ENCODE measurements around the gene FOXN3. TPM values are rescaled to one million over a fixed set of nuclear protein-coding genes. Genes with fewer than 3 reads are reported as not detected.

Gene FOXN3
- polyA plus RNA-seq, 1 donor from 2014 or later = 10.3 TPM

- Histone ChIP-seq H3K27ac (ENCODE audit: low read length) (no peak overlapping the region), H4K20me1 (ENCODE audit: insufficient read depth) (no peaks in the 10 kb centered on the region)
- TF ChIP-seq CTCF (IDR thresholded peaks at IDR 0.05; ENCODE audit: poor library complexity, severe bottlenecking) (no peak), RAD21 (conservative IDR thresholded peaks at IDR 0.05) (no peak), SMC3 (conservative IDR thresholded peaks at IDR 0.05; ENCODE audit: poor library complexity) (no peak), TAF1 (IDR thresholded peaks at IDR 0.05; ENCODE audit: low read depth) (no peak), POLR2AphosphoS5 (IDR thresholded peaks at IDR 0.05) (no peak)
These were observed 191.4 kb downstream of the FOXN3 start for GRCh38 chr14:89225607-89226006.

GRCh38 chr14:89221109-89221810, 195.8 kb downstream of the FOXN3 start:
- Histone ChIP-seq H4K20me1 (ENCODE audit: insufficient read depth) (no peaks in the 10 kb centered on the region), H3K79me2 (replicated peaks; ENCODE audit: insufficient read depth, low read length) (no peaks in the 10 kb centered on the region), H3K36me3 (ENCODE audit: insufficient read depth, low read length) (no peaks in the 10 kb centered on the region), H3K9me2 (ENCODE audit: insufficient read depth, low read length) (no peaks in the 10 kb centered on the region), H3K4me2 (ENCODE audit: low read length) (peak overlapping the region; percentile 23), H3K9ac (ENCODE audit: low read length) (peak overlapping the region; percentile 10), H3K27ac (ENCODE audit: low read length) (peak overlapping the region; percentile 52), H3K4me3 (ENCODE audit: low read length) (peak overlapping the region; percentile 5), H2AFZ (ENCODE audit: low read depth, low read length) (no peak overlapping the region), H3K9me3 (ENCODE audit: low read length) (no peaks in the 10 kb centered on the region), H3K27me3 (ENCODE audit: insufficient read depth, low read depth, low read length) (no peaks in the 10 kb centered on the region), H3F3A (ENCODE audit: insufficient read depth, low read length, poor library complexity, severe bottlenecking) (no peaks in the 10 kb centered on the region)
- TF ChIP-seq POLR2AphosphoS5 (IDR thresholded peaks at IDR 0.05) (peak; percentile 76), TAF1 (IDR thresholded peaks at IDR 0.05; ENCODE audit: low read depth) (no peak), EZH2 (IDR thresholded peaks at IDR 0.05; ENCODE audit: borderline replicate concordance, insufficient read depth, low read length, poor library complexity, severe bottlenecking) (no peak), MXI1 (conservative IDR thresholded peaks at IDR 0.05; ENCODE audit: poor library complexity, severe bottlenecking) (peak; percentile 22), RAD21 (conservative IDR thresholded peaks at IDR 0.05) (peak; percentile 29), SMC3 (conservative IDR thresholded peaks at IDR 0.05; ENCODE audit: poor library complexity) (peak; percentile 38), EP300 (conservative IDR thresholded peaks at IDR 0.05; ENCODE audit: poor library complexity, severe bottlenecking) (peak; percentile 44)

More at GRCh38 chr14:89225607-89226006, 191.4 kb downstream of the FOXN3 start:
- H3F3A ChIP-seq (ENCODE audit: insufficient read depth, low read length, poor library complexity, severe bottlenecking) = no peaks in the 10 kb centered on the region
- no peaks in the 10 kb centered on the region for H3K79me2 ChIP-seq (replicated peaks; ENCODE audit: insufficient read depth, low read length)
- no peaks in the 10 kb centered on the region for H3K36me3 ChIP-seq (ENCODE audit: insufficient read depth, low read length)
- no peaks in the 10 kb centered on the region for H3K9me3 ChIP-seq (ENCODE audit: low read length)
- H3K9me2 ChIP-seq (ENCODE audit: insufficient read depth, low read length) = no peaks in the 10 kb centered on the region
- no peaks in the 10 kb centered on the region for H3K27me3 ChIP-seq (ENCODE audit: insufficient read depth, low read depth, low read length)
- no peak overlapping the region for H3K9ac ChIP-seq (ENCODE audit: low read length)
- no peak overlapping the region for H2AFZ ChIP-seq (ENCODE audit: low read depth, low read length)
- no peak overlapping the region for H3K4me2 ChIP-seq (ENCODE audit: low read length)
- no peak overlapping the region for H3K4me3 ChIP-seq (ENCODE audit: low read length)

- Histone ChIP-seq H3K9me3 (ENCODE audit: low read length) (no peaks in the 10 kb centered on the region), H3F3A (ENCODE audit: insufficient read depth, low read length, poor library complexity, severe bottlenecking) (no peaks in the 10 kb centered on the region), H3K27ac (ENCODE audit: low read length) (no peak overlapping the region), H2AFZ (ENCODE audit: low read depth, low read length) (no peak overlapping the region), H4K20me1 (ENCODE audit: insufficient read depth) (no peaks in the 10 kb centered on the region), H3K4me2 (ENCODE audit: low read length) (no peak overlapping the region), H3K9ac (ENCODE audit: low read length) (no peak overlapping the region), H3K4me3 (ENCODE audit: low read length) (no peak overlapping the region), H3K9me2 (ENCODE audit: insufficient read depth, low read length) (no peaks in the 10 kb centered on the region), H3K27me3 (ENCODE audit: insufficient read depth, low read depth, low read length) (no peaks in the 10 kb centered on the region), H3K36me3 (ENCODE audit: insufficient read depth, low read length) (no peaks in the 10 kb centered on the region), H3K79me2 (replicated peaks; ENCODE audit: insufficient read depth, low read length) (no peaks in the 10 kb centered on the region)
- no peak for TF ChIP-seq EP300 (conservative IDR thresholded peaks at IDR 0.05; ENCODE audit: poor library complexity, severe bottlenecking)
- no peak for TF ChIP-seq SMC3 (conservative IDR thresholded peaks at IDR 0.05; ENCODE audit: poor library complexity)
- TF ChIP-seq RAD21 (conservative IDR thresholded peaks at IDR 0.05) = no peak
- no peak for TF ChIP-seq EZH2 (IDR thresholded peaks at IDR 0.05; ENCODE audit: borderline replicate concordance, insufficient read depth, low read length, poor library complexity, severe bottlenecking)
- no peak for TF ChIP-seq REST (IDR thresholded peaks at IDR 0.05; ENCODE audit: borderline replicate concordance)
- TF ChIP-seq MXI1 (conservative IDR thresholded peaks at IDR 0.05; ENCODE audit: poor library complexity, severe bottlenecking) = no peak
- no peak for TF ChIP-seq TAF1 (IDR thresholded peaks at IDR 0.05; ENCODE audit: low read depth)
- no peak for TF ChIP-seq POLR2AphosphoS5 (IDR thresholded peaks at IDR 0.05)
These were observed 198.0 kb downstream of the FOXN3 start for GRCh38 chr14:89219051-89219450.

Data from neural cell (in vitro differentiated cells).